Endothelial cell of umbilical vein (primary cell): ENCODE results near the gene SCRN3. TPM values are rescaled to one million over a fixed set of nuclear protein-coding genes. Genes with fewer than 3 reads are reported as not detected.

ENCODE experiments used
- BruUV-seq: library from RNA; stranded (reverse); fragments of 400-500 nt; replicated peaks from 2 replicates; lab custom pipeline; 2021; lab: Mats Ljungman, UMichigan
- CTCF ChIA-PET: fragments of 300-600, 350-600 bp; sonication (Branson Sonifier 250); formaldehyde crosslinking; loops from one replicate; lab custom pipeline; 2021; ENCODE audit warnings: antibody characterized with exemption, inconsistent platforms; lab: Charles Lee
- POLR2A ChIA-PET: fragments of 300-600, 350-600 bp; sonication (Branson Sonifier 250); formaldehyde crosslinking; loops from one replicate; lab custom pipeline; 2021; ENCODE audit warnings: antibody characterized with exemption, inconsistent platforms; lab: Charles Lee
- DNase-seq: peaks from one replicate; pipeline ENCODE4 v3.0.0-alpha.2; 2011; ENCODE audit warnings: low read depth, low spot score
- FAIRE-seq: peaks from 2 replicates; lab custom pipeline; 2011; peaks lifted over from hg19 to GRCh38; lab: Jason Lieb, UNC
- H2AFZ ChIP-seq: 2 replicates; pipeline ENCODE4 v1.6.0; 2012; ENCODE audit warnings: low read depth, low read length, control low read depth, inconsistent platforms
- H3K27ac ChIP-seq: 2 replicates; pipeline ENCODE4 v1.5.1; 2011; ENCODE audit warnings: low read depth, mild to moderate bottlenecking, control low read depth, low read length, moderate library complexity; ENCODE audit not compliant: insufficient read depth
- H3K27me3 ChIP-seq, 2 experiments: 2 replicates each; pipeline versions ENCODE4 v1.6.0 to v1.6.1; 2011; ENCODE audit warnings: low read length in 2 of 2, mixed read lengths in 1 of 2; ENCODE audit not compliant: control insufficient read depth in 2 of 2, insufficient read depth in 2 of 2
- H3K36me3 ChIP-seq, 2 experiments: 2 replicates in 1 of 2; 3 replicates in 1 of 2; pipeline ENCODE4 v1.5.1; 2011; ENCODE audit warnings: low read length in 2 of 2, mild to moderate bottlenecking in 1 of 2, moderate library complexity in 1 of 2; ENCODE audit not compliant: control insufficient read depth in 2 of 2, insufficient read depth in 2 of 2; ENCODE audit errors: extremely low read depth in 1 of 2
- H3K4me1 ChIP-seq: 3 replicates; pipeline ENCODE4 v1.5.1; 2011; ENCODE audit warnings: mild to moderate bottlenecking, low read length; ENCODE audit not compliant: control insufficient read depth, insufficient read depth; ENCODE audit errors: extremely low read depth
- H3K4me2 ChIP-seq: 2 replicates; pipeline ENCODE4 v1.6.1; 2011; ENCODE audit warnings: low read length, control low read depth, mixed read lengths; ENCODE audit not compliant: insufficient read depth
- H3K4me3 ChIP-seq, 3 experiments: fragments of 200-600 bp in 1 of 3; sonication (generic), shearing (Covaris generic) in 1 of 3; replicated peaks in 1 of 3; 2 replicates each; pipeline ENCODE4 v1.5.1; 2011 to 2016; ENCODE audit warnings: control low read depth in 3 of 3, low read length in 3 of 3, mild to moderate bottlenecking in 2 of 3, inconsistent platforms in 1 of 3, low read depth in 1 of 3, moderate library complexity in 1 of 3; ENCODE audit not compliant: insufficient read depth in 1 of 3
- H3K79me2 ChIP-seq: 2 replicates; pipeline ENCODE4 v1.6.0; 2012; ENCODE audit warnings: low read length, inconsistent platforms; ENCODE audit not compliant: control insufficient read depth, insufficient read depth
- H3K9ac ChIP-seq: replicated peaks from 2 replicates; pipeline ENCODE3; 2011; ENCODE audit warnings: low read length, control low read depth; ENCODE audit not compliant: insufficient read depth; ENCODE audit errors: extremely low read depth
- H3K9me1 ChIP-seq: replicated peaks from 3 replicates; pipeline ENCODE4 v1.6.0; 2011; ENCODE audit warnings: mild to moderate bottlenecking, low read length; ENCODE audit not compliant: control insufficient read depth, insufficient read depth; ENCODE audit errors: extremely low read depth
- H3K9me3 ChIP-seq: replicated peaks from 2 replicates; pipeline ENCODE4 v1.5.1; 2012; ENCODE audit warnings: low read length, inconsistent platforms; ENCODE audit not compliant: control insufficient read depth, insufficient read depth
- H4K20me1 ChIP-seq: replicated peaks from 2 replicates; pipeline ENCODE3; 2011; ENCODE audit warnings: mild to moderate bottlenecking, low read length; ENCODE audit not compliant: control insufficient read depth, insufficient read depth; ENCODE audit errors: extremely low read depth
- CTCF ChIP-seq, 2 donors: IDR thresholded peaks; 1 replicate in 1 of 2; 2 replicates in 1 of 2; pipeline ENCODE4 v1.5.1; 2011; ENCODE audit warnings: low read length in 2 of 2, mild to moderate bottlenecking in 2 of 2, moderate library complexity in 2 of 2, control low read depth in 1 of 2, inconsistent platforms in 1 of 2, low read depth in 1 of 2; ENCODE audit not compliant: insufficient read depth in 1 of 2; ENCODE audit errors: extremely low read depth in 1 of 2
- EZH2 ChIP-seq: IDR thresholded peaks from 2 replicates; pipeline ENCODE4 v1.6.1; 2012; ENCODE audit warnings: borderline replicate concordance, low read depth, mild to moderate bottlenecking, moderate library complexity, low read length, inconsistent platforms; ENCODE audit not compliant: severe bottlenecking
- FOS ChIP-seq: IDR thresholded peaks from 2 replicates; pipeline ENCODE4 v1.6.1; 2011; ENCODE audit warnings: mild to moderate bottlenecking, low read length, moderate library complexity, borderline replicate concordance; ENCODE audit not compliant: insufficient read depth
- GATA2 ChIP-seq: IDR thresholded peaks from 2 replicates; pipeline ENCODE4 v1.7.0; 2011; ENCODE audit warnings: low read depth, mild to moderate bottlenecking, moderate library complexity, mixed read lengths, low read length; ENCODE audit not compliant: insufficient read length, insufficient read depth
- JUN ChIP-seq: IDR thresholded peaks from 2 replicates; pipeline ENCODE4 v1.6.1; 2011; ENCODE audit warnings: borderline replicate concordance, low read depth; ENCODE audit not compliant: insufficient read length, insufficient read depth
- MAX ChIP-seq: IDR thresholded peaks from 2 replicates; pipeline ENCODE4 v1.6.1; 2011; ENCODE audit not compliant: insufficient read depth, insufficient read length
- MYC ChIP-seq: IDR thresholded peaks from one replicate; pipeline ENCODE4 v1.6.1; 2011; ENCODE audit warnings: mild to moderate bottlenecking, low read depth, low read length
- POLR2A ChIP-seq: IDR thresholded peaks from 2 replicates; pipeline ENCODE4 v1.6.1; 2012; ENCODE audit warnings: low read depth, mild to moderate bottlenecking, control low read depth, low read length
- POLR2AphosphoS5 ChIP-seq: IDR thresholded peaks from 2 replicates; pipeline ENCODE4 v1.6.1; 2012; ENCODE audit warnings: low read depth, mild to moderate bottlenecking, control low read depth, low read length, moderate library complexity; ENCODE audit not compliant: insufficient read depth
- dilution Hi-C: fragments of 300-500 bp; cut with MboI; formaldehyde crosslinking; loops from one replicate; pipeline ENCODE4 v1.15.0; 2019; ENCODE audit warnings: low sequenced_read_pairs; ENCODE audit not compliant: extremely low pct_ligation_motif_present
- intact Hi-C: fragments of 100-400 bp; cut with micrococcal nuclease; formaldehyde crosslinking; loops from one replicate; pipeline ENCODE4 v1.10.0; 2022
- polyA plus RNA-seq, 4 experiments: library from polyadenylated mRNA; depleted of rRNA in 3 of 4; stranded (reverse) in 3 of 4; unstranded in 1 of 4; fragments of >200 nt; gene quantifications; 2 replicates each; pipeline versions ENCODE4 v1.2.1 to v1.2.3, GENCODE V29; 2011 to 2012; ENCODE audit warnings: missing spikeins in 1 of 4
- total RNA-seq: library from RNA; stranded (reverse); gene quantifications from 2 replicates; pipeline ENCODE4 v1.2.3, GENCODE V29; 2021

The SCRN3 gene
- total and polyA plus RNA-seq, 2 donors (not counting 3 experiments of a cell fraction or from before 2014, with no cell fraction given), result 10.7 to 24.0 TPM

- Histone ChIP-seq H3K4me1 (peaks cover 2% of the 10 kb centered on the region), H3K4me2 (no peak overlapping the region), H3K36me3 (no peaks in the 10 kb centered on the region), H4K20me1 (no peaks in the 10 kb centered on the region), H3K27ac (no peak overlapping the region), H3K9me3 (no peaks in the 10 kb centered on the region), H2AFZ (no peak overlapping the region), H3K27me3 (no peaks in the 10 kb centered on the region), H3K9ac (no peak overlapping the region), H3K9me1 (no peaks in the 10 kb centered on the region), H3K4me3 (no peak overlapping the region), H3K79me2 (no peaks in the 10 kb centered on the region)
- no peak for FAIRE-seq
- TF ChIP-seq EZH2 (no peak), JUN (no peak), MAX (no peak), MYC (no peak), FOS (no peak), GATA2 (no peak), POLR2A (no peak), POLR2AphosphoS5 (no peak)
- ChIA-PET CTCF (interaction anchor here (0.6 kb wide), 1 partner anchor 749 kb away, joined by 3 read pairs; no protein-coding TSS in a partner anchor), POLR2A (no interaction called here)
- DNase-seq, result no peak
- dilution Hi-C loops (no loop called here), intact Hi-C loops (no loop called here)
- no TSS peak for BruUV-seq
These were observed 59.0 kb downstream of the SCRN3 start for GRCh38 chr2:174454566-174454965.

GRCh38 chr2:174461221-174461620, 65.7 kb downstream of the SCRN3 start:
- ChIA-PET CTCF (interaction anchor here (1.6 to 6.1 kb wide), 6 partner anchors 18 to 1061 kb away, joined by 3 to 231 read pairs (median 32); no protein-coding TSS in a partner anchor), POLR2A (no interaction called here)
- H3K4me2 ChIP-seq, result no peak overlapping the region
- no peaks in the 10 kb centered on the region for H3K27me3 ChIP-seq
- no peak overlapping the region for H3K27ac ChIP-seq
- no peaks in the 10 kb centered on the region for H3K36me3 ChIP-seq
- no peaks in the 10 kb centered on the region for H3K79me2 ChIP-seq
- no peaks in the 10 kb centered on the region for H4K20me1 ChIP-seq
- BruUV-seq, result no TSS peak
- H3K9ac ChIP-seq, result no peak overlapping the region
- no peaks in the 10 kb centered on the region for H3K9me3 ChIP-seq
- intact Hi-C loops, result loop anchor here (10.0 kb wide), 1 partner anchor 1056 kb away; no protein-coding TSS in a partner anchor
- dilution Hi-C loops, result no loop called here
- TF ChIP-seq MYC (no peak), CTCF (IDR thresholded peaks at IDR 0.05; ENCODE audit: extremely low read depth in 1 of 2, insufficient read depth in 1 of 2, low read depth in 1 of 2, low read length in 2 of 2) (no peak), GATA2 (no peak), EZH2 (no peak), MAX (no peak), POLR2A (no peak), POLR2AphosphoS5 (no peak)
- H3K9me1 ChIP-seq, result no peaks in the 10 kb centered on the region
- H2AFZ ChIP-seq, result no peak overlapping the region
- H3K4me3 ChIP-seq, result no peak overlapping the region
- no peak for DNase-seq
- no peak for FAIRE-seq
- H3K4me1 ChIP-seq, result no peaks in the 10 kb centered on the region
